ENCODE data around the gene IGFBP4.

IGFBP4 gene

GRCh38 chr17:40417609-40418427 lies 25.4 kb upstream of the IGFBP4 start, which contains the start of gene TOP2A:
Gene TOP2A, minus strand, starts transcription at chr17:40417896. Its CDS starts 105 bp downstream, at chr17:40417791.
- Mint-ChIP-seq H3K27ac (peak within 1 kb of the TSS; percentile 92), H3K9me3 (no peaks in the 10 kb centered on the region), H3K36me3 (peaks cover 22% of the 10 kb centered on the region), H3K4me1 (peaks cover 51% of the 10 kb centered on the region), H3K27me3 (peaks cover 3% of the 10 kb centered on the region), H3K4me3 (peak within 1 kb of the TSS; percentile 90)
- peak; percentile 97 for DNase-seq
- CTCF ChIA-PET: interaction anchor here (0.5 to 5.5 kb wide), 19 partner anchors 9 to 280 kb away, joined by 3 to 52 read pairs (median 4); partner anchors contain the start of gene IGFBP4

GRCh38 chr17:40418428-40418706 lies 24.9 kb upstream of the IGFBP4 start:
- Mint-ChIP-seq H3K4me1 (peaks cover 46% of the 10 kb centered on the region), H3K27ac (peak overlapping the region; percentile 92), H3K4me3 (peak overlapping the region; percentile 90), H3K36me3 (peaks cover 17% of the 10 kb centered on the region), H3K9me3 (no peaks in the 10 kb centered on the region), H3K27me3 (peaks cover 6% of the 10 kb centered on the region)
- no peak for DNase-seq
- CTCF ChIA-PET: interaction anchor here (0.5 to 5.5 kb wide), 14 partner anchors 9 to 281 kb away, joined by 3 to 52 read pairs (median 4); partner anchors contain the start of gene IGFBP4

GRCh38 chr17:40419559-40420331 lies 23.5 kb upstream of the IGFBP4 start:
- DNase-seq: no peak
- H3K4me1 Mint-ChIP-seq: peaks cover 40% of the 10 kb centered on the region
- H3K27ac Mint-ChIP-seq: peak overlapping the region; percentile 83
- no peaks in the 10 kb centered on the region for H3K9me3 Mint-ChIP-seq
- H3K27me3 Mint-ChIP-seq: peaks cover 6% of the 10 kb centered on the region
- H3K4me3 Mint-ChIP-seq: peak overlapping the region; percentile 66
- H3K36me3 Mint-ChIP-seq: peaks cover 14% of the 10 kb centered on the region
- CTCF ChIA-PET: interaction anchor here (1.4 to 5.5 kb wide), 4 partner anchors 14 to 116 kb away, joined by 3 to 52 read pairs (median 14); no protein-coding TSS in a partner anchor

GRCh38 chr17:40422990-40423633 lies 20.1 kb upstream of the IGFBP4 start:
- Mint-ChIP-seq H3K36me3 (peaks cover 2% of the 10 kb centered on the region), H3K4me3 (no peak overlapping the region), H3K27me3 (peaks cover 11% of the 10 kb centered on the region), H3K9me3 (no peaks in the 10 kb centered on the region), H3K27ac (no peak overlapping the region), H3K4me1 (peaks cover 51% of the 10 kb centered on the region)
- no peak for DNase-seq
- CTCF ChIA-PET: interaction anchor here (0.9 to 1.7 kb wide), 2 partner anchors 21 to 110 kb away, joined by 3 to 7 read pairs; no protein-coding TSS in a partner anchor

GRCh38 chr17:40425741-40426140 lies 17.5 kb upstream of the IGFBP4 start:
- H3K4me1 Mint-ChIP-seq: peaks cover 35% of the 10 kb centered on the region
- no peaks in the 10 kb centered on the region for H3K9me3 Mint-ChIP-seq
- H3K27ac Mint-ChIP-seq: peak overlapping the region; percentile 78
- H3K27me3 Mint-ChIP-seq: peaks cover 30% of the 10 kb centered on the region
- no peak overlapping the region for H3K4me3 Mint-ChIP-seq
- CTCF ChIA-PET: interaction anchor here (0.9 to 3.7 kb wide), 3 partner anchors 10 to 135 kb away, joined by 6 to 35 read pairs (median 13); partner anchors contain the start of gene IGFBP4
- DNase-seq: no peak
- H3K36me3 Mint-ChIP-seq: peaks cover 2% of the 10 kb centered on the region

- H3K4me3 Mint-ChIP-seq: no peak overlapping the region
- H3K27ac Mint-ChIP-seq: peak overlapping the region; percentile 67
- peaks cover 2% of the 10 kb centered on the region for H3K36me3 Mint-ChIP-seq
- CTCF ChIA-PET: interaction anchor here (0.6 to 3.7 kb wide), 10 partner anchors 9 to 133 kb away, joined by 3 to 35 read pairs (median 3); partner anchors contain the start of genes IGFBP4 and TOP2A
- peaks cover 35% of the 10 kb centered on the region for H3K4me1 Mint-ChIP-seq
- no peaks in the 10 kb centered on the region for H3K9me3 Mint-ChIP-seq
- H3K27me3 Mint-ChIP-seq: peaks cover 43% of the 10 kb centered on the region
- DNase-seq: peak; percentile 49
Observed at GRCh38 chr17:40427002-40427491, 16.2 kb upstream of the IGFBP4 start.

- Mint-ChIP-seq H3K9me3 (no peaks in the 10 kb centered on the region), H3K27me3 (peaks cover 54% of the 10 kb centered on the region), H3K4me3 (no peak overlapping the region), H3K27ac (no peak overlapping the region), H3K36me3 (peaks cover 2% of the 10 kb centered on the region), H3K4me1 (peaks cover 30% of the 10 kb centered on the region)
- DNase-seq: no peak
- CTCF ChIA-PET: interaction anchor here (1.7 to 5.6 kb wide), 2 partner anchors 13 to 102 kb away, joined by 4 to 22 read pairs; partner anchors contain the start of gene TOP2A
Observed at GRCh38 chr17:40430272-40431230, 12.7 kb upstream of the IGFBP4 start.

- CTCF ChIA-PET: interaction anchor here (1.7 to 5.6 kb wide), 2 partner anchors 13 to 102 kb away, joined by 4 to 22 read pairs; partner anchors contain the start of gene TOP2A
- Mint-ChIP-seq H3K4me3 (no peak overlapping the region), H3K27me3 (peaks cover 57% of the 10 kb centered on the region), H3K9me3 (no peaks in the 10 kb centered on the region), H3K27ac (no peak overlapping the region), H3K36me3 (peaks cover 2% of the 10 kb centered on the region), H3K4me1 (peaks cover 24% of the 10 kb centered on the region)
- no peak for DNase-seq
Observed at GRCh38 chr17:40431231-40431602, 12.0 kb upstream of the IGFBP4 start.

GRCh38 chr17:40432864-40433528 lies 10.3 kb upstream of the IGFBP4 start:
- H3K36me3 Mint-ChIP-seq: peaks cover 2% of the 10 kb centered on the region
- no peaks in the 10 kb centered on the region for H3K9me3 Mint-ChIP-seq
- H3K4me3 Mint-ChIP-seq: no peak overlapping the region
- no peak overlapping the region for H3K27ac Mint-ChIP-seq
- CTCF ChIA-PET: interaction anchor here (0.9 to 5.6 kb wide), 5 partner anchors 14 to 100 kb away, joined by 3 to 22 read pairs (median 6); partner anchors contain the start of gene TOP2A
- H3K4me1 Mint-ChIP-seq: peaks cover 17% of the 10 kb centered on the region
- no peak for DNase-seq
- H3K27me3 Mint-ChIP-seq: peaks cover 69% of the 10 kb centered on the region

GRCh38 chr17:40433551-40434415 lies 9.5 kb upstream of the IGFBP4 start:
- H3K27ac Mint-ChIP-seq: no peak overlapping the region
- no peak overlapping the region for H3K4me3 Mint-ChIP-seq
- peaks cover 17% of the 10 kb centered on the region for H3K4me1 Mint-ChIP-seq
- CTCF ChIA-PET: interaction anchor here (0.7 to 5.6 kb wide), 8 partner anchors 10 to 99 kb away, joined by 3 to 22 read pairs (median 3); partner anchors contain the start of genes IGFBP4 and TOP2A
- H3K36me3 Mint-ChIP-seq: no peaks in the 10 kb centered on the region
- H3K9me3 Mint-ChIP-seq: no peaks in the 10 kb centered on the region
- peaks cover 66% of the 10 kb centered on the region for H3K27me3 Mint-ChIP-seq
- peak; percentile 57 for DNase-seq

- Mint-ChIP-seq H3K9me3 (no peaks in the 10 kb centered on the region), H3K4me1 (peaks cover 28% of the 10 kb centered on the region), H3K4me3 (no peak overlapping the region), H3K27ac (no peak overlapping the region), H3K36me3 (no peaks in the 10 kb centered on the region), H3K27me3 (peaks cover 56% of the 10 kb centered on the region)
- no peak for DNase-seq
- CTCF ChIA-PET: interaction anchor here (0.6 to 1.6 kb wide), 7 partner anchors 13 to 124 kb away, joined by 3 to 5 read pairs (median 3); no protein-coding TSS in a partner anchor
Observed at GRCh38 chr17:40436636-40437035, 6.6 kb upstream of the IGFBP4 start.
